HG02642 (cell line): ENCODE results near the gene SLX4IP.

Source experiments
- ATAC-seq: cut with Tn5 transposase; IDR thresholded peaks from one replicate; pipeline ENCODE4 v1.9.1; 2021; ENCODE audit warnings: mild to moderate bottlenecking; ENCODE audit not compliant: unreplicated experiment, poor library complexity

SLX4IP gene

DNA sequence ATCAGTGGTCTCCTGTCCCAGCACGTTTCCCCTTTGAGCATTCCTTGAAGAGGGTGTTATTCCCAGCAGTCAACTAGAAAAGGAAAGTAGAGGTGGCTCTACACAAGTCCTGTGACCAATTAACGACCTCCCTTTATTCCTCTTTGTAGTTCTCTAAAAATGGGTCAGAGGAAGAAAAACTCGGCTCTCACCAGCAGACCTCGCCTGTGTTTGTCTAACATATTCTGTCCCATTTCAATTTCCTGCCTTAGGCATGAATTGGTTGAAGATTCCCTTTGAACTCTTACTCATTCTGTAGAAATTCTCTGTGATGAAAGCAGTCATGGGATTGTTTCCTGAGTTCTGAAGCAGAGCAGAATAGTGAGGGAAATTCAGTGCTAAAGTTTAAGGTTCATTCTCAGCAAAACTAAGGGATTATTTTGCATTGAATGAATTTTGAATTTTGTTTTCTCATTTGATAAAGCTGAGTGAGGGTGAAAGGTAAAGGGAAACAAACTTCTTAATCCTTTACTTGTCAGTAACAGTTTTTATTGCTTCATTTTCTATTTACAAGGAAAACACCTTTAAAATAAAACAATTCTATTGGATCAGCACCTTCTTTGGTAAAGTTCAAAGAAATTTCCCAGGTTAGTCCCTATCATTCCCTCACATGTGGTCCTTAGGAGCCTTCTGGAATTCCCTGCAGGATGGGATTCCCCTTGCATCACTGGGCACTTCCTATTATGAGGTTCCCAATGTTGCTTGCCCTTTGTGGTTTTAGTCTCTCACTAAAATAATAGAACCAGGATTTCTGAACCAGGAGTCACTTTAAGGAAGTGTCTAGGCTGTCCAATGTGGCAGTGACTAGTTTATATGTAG is 105.8 kb downstream of the SLX4IP start:
- no peak for ATAC-seq

DNA sequence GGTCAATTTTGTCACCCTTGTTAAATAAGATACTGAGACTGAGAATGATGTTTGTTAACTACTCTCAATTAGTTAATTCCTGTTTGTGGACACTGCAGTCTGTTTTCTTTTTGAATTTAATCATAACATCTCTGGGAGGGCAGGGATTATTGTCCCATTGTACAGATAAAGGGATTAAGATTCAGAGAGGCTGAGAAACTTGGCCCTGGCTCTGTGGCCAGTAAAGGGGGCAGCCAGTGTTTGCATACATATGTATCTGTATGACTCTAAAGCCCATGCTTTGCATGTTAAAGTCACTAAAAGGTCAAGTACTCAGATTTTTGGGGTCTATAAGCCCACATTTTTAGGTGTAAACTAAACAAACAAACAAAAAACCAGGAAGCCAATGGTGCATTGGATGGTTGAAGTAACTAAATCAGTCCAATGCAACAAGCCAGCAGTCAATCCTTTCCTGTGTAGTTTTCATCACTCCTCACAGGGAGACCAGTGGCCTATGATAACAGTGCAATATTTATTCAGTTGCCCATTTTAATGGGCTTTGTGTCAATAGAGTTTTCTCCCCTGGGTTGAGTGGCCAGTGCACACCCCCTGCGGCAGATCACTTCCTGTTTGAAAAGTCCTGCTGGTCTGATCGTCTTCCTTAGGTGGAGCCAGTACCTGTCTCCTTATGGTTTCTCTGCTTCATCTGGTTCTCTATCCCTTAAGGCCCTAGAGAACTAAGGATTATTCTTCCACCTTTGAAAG is 106.7 kb downstream of the SLX4IP start:
- ATAC-seq = no peak

DNA sequence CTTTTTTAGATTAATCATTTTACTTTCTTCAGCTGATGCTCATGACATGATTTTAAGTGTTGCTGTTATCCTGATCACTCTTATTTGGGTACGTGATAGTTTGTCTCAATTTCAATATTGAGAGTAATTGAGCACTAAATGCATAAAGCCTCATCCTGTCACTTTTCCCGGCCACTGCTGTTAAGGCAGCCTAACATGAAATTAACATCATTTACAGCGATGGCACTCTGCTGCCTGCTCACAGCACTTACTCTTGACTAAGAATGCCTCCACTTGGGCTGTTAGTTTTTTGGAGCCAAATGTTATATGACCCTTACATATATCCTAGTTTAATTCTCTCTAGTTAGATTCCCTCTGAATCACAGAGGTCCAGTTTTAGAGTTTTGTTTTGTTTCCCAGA is 107.3 kb downstream of the SLX4IP start:
- no peak for ATAC-seq

DNA sequence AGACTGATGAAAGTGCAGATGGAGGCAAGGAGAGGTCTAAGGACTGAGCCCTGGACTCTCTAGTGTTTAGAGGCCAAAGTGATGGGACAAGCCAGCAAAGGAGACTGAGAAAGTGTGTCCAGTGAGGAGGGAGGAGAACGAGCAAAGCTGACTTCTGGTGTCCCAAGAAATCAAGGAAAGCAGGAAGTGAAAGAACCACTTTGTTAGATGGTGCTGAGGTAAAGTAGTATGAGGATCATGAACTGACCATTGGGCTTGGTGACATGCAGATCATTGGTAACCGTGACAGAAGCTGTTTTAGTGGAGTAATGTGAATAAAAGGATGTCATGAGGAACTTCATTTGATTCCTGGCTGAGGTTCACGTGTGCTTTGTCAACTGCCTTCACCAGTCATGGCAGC is 108.4 kb downstream of the SLX4IP start:
- no peak for ATAC-seq

DNA sequence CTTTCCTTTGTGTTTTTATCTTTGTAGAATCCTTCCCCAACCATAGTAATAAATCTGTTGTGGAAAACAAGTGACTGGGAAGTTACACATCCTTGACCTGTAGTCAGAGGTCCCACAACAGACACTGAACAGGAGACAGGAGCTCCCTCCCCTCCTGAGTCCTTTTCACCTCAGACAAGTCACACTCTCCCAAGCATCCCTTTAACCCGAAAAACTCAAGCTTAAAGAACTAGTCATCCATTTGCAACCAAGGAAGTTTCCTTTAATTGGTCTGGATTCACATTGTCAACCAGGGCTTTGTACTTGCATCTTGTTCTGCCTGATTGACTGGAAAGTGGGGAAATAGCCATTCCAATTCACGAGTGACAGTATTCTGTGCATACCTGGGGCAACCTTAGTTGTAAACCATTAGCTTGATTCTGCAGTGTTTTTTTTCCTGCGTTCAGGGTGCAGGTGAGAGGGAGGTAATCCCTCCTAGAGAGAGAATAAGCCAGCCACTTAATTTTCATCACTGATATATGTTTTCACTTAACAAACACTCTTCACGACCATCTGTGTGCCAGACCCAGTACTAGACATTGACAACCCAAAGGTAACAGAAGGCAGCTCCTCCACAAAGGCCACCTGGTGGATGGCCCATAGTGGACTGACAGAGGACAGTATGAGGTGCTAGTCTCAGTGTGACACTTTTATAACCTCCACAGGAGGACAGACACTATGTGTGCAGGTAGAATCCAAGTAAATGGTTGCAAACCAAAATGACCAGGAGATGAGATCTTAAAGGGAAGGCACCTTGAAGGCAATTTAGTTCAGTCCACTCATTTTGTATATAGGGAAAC is 112.4 kb downstream of the SLX4IP start:
- ATAC-seq = no peak

DNA sequence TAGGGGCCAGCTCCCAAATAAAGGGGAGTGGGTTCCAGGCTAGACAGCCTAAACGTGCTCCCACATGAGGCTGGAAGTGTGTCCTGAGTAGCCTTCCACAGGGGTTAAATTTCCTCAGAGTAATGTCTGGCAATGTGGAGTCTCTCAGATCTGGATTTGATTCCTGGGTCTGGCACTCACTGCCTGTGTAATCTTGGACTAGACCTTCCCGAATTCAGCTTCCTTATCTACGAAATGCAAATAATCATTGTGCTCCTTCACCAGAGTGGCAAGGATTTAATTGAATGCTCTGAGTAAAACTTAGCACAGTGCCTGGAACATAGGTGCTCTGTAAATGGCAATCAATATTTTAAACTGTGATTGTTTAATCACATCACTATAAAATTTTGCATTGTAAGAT is 114.4 kb downstream of the SLX4IP start:
- ATAC-seq = no peak

DNA sequence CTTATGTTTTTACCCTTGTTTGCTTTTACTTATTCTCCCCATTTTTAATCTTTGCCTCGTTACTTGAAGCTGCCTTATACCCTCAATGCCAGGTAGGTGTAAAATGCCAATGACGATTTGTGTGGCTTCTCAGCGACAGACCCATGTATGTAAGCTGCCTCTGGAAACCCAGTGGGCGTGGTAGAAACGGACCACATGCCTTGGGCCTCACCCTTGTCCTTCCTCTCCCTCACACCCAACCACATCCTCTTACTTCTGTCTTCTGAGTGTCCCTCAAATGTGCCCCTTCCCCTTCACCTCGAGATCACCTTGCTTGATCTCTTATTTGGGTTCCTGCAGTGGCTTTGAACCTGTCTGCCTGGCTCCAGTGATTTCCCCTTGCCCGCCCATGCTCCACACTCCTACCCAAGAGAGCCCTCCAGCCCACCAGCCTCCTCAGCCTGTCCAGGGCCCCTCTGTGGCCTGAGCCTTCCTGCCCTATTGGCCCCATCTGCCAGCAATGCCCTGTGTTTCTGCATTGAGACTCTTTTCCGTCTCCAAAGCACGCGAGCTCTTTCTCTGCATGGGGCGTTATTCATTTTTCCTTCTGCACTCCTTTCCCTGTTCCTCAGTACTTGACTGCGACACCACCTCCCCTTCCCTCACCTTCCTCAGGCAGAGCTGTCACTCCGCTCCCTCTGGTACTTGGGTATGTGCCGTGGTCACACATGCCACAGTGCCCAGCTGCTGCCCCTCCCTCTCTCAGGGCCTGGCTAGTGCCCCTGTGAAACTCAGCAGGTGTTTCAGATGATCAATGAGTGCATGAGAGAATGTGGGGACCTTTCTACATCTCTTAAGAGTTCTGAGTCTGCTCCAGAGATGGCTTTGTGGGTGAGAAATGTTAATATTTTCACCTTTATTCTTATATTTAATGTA is 115.4 kb downstream of the SLX4IP start:
- ATAC-seq = no peak

DNA sequence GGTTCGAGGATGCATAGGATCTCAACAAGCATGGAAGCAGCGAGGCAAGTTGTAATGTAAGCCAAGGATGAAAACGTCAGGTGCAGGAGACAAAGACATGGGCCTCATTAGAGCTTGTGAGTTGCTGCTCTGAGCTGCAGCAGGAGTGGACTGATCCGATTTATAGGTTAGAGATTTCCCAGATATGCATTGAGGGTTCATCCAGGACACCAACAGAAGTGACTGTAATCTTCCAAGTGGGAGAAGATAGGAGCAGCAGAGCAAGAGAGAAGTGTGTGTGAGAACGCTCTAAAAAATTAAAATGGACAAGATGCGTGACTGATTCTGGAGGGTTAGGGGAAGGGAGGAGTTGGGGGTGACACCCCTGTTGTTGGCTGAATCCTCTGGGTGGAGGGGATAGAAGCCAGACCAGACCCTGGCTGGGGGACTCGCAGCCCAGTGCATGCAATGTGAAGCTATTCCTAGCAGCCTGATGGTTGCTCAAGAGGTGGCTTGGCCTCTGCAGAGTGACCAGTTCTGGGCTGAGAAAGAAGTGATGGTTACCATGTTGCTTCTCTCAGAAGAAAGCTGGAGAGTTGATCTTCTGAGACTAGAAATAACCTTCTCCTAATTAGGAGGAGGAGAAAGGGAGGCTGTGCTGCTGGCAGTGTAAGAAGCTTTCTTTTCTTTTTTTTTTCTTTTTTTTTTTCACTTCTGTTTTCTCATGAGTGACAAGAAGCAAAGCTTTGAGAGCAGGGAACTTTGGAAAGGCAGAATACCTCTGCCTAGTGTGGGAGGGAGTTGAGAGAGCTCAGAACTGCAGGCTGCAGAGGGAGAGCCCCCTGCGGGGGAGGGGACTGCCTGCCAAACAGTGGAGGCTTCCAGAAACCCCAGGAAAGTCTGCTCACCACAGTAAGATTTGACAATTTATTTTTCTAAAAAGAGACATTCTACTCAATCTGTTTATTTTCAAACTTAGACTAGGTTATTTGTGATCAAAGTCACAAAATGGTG is 116.9 kb downstream of the SLX4IP start:
- peak; percentile 73 for ATAC-seq

DNA sequence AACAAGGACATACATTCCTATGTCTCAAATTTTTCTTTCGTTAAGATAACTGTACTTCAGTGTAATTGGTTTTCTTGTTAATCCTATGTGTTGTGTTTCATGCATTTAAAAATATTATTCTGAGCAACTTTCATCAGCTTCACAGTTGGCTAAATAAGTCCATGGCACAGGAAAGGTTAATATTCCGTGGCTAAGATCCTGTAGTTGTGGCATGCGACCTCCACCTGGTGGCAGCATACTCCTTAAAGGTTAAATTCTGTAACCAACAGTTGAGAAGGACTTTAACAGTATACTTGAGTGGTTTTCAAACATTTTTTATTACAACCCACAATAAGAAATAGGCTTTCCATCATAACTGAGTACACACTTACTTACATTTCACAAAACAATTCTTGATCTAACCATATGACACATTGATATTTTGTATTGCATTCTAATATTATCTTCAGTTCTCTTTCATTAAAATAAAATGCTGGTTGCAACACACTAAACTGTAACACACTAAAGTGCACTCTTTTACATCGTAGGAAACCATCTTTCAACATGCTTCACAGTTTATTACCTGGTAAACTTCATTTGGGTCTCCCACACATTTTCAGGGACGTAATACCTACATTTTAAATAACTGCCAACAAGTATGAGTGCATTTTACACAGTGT is 118.3 kb downstream of the SLX4IP start:
- peak; percentile 69 for ATAC-seq

DNA sequence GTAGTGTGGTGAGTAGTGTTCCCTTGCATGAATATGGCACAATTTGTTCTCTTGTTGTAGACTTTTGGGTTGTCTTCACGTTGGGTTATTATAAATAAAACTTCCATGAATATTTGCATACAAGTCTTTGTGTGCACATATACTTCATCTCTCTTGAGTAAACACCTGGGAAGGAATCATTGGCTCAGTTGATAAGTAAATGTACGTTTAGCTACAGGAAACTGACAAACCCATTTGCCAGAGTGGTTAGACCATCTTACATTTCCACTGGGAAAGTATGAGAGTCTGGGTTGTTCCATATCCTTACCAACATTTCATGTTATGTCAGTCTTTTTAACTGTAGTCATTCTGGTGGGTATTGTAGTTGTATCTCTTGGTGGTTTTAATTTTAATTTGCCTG is 119.2 kb downstream of the SLX4IP start:
- no peak for ATAC-seq

DNA sequence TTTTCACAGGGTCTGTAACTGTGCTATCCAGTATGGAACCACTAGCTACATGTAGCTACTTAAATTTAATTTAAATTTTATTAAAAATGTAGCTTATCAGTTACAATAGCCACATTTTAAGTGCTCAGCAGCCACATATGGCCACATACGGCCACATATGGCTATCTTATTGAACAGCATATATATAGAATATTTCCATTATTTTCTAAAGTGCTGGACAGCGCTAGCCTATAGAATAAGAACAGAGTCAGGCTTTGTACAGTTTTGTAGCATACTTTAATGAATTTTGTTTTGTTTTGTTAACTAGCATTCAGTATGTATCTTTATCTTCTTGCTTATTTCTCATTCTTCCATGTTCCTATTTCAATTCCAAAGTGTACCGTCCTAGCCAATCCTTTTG is 120.3 kb downstream of the SLX4IP start:
- ATAC-seq = no peak

DNA sequence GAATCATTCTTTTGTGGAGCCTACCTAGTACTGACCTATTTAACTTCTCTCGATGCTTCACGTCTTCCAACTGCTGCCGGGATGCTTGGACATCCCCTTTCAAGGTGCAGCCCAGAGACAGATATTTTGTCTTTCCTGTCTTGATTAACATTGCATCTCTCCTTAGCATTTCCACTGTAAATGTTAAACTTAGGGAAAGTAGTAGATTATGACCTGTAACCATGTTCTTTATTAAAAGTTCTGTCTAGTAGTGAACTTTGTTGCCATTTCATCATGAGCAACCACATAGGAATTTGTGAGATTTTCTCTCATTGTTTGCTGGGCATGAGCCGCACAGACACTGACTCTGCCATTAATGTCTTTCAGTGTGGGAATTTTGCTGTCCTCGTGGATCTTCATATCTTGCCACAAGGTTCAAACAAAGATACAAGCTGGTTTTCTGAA is 120.8 kb downstream of the SLX4IP start:
- no peak for ATAC-seq

DNA sequence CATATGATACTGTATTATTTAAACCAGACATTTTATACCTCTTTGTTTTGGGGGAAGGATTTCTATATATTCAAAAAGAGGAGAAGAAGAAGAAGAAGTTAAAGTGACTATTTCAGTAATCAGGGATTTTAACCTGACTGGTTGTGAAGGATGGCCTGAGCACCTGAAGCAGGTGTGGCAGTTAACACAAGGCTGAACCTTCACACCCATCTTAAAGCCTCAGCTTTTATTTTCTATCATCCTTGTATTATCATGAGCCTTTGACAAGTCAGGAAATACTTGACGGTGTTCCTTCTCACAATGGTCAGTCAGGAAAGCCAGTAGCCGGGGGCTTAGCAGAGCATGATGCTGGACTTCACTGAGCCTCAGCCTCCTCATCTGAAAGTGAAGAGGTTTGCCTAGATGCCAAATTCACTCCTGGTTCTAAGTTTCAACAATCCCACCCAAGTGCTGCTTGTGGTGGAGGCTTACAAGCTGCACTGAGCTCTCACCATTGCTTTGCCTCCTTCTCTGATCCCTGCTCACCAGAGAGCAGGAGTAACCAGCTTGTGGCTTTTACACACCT is 121.5 kb downstream of the SLX4IP start:
- no peak for ATAC-seq

DNA sequence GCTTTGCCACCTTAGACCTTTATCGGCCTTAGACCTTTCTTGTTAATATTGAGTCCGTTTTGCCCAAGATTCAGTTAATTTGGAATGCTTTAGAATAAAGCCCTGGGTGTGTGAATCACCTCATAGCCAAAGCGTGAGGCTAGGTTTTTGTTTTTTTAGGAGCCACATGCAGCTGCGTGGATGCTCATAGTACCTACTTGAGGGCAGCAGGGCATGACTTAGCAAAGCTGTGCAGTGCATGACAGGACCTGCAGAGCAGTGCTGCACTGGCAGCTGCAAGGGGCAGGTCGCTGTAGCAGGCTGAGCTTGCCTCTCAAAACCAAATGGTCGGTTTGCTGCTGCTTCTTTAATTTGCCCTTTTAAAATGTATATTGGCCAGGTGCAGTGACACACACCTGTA is 122.6 kb downstream of the SLX4IP start:
- ATAC-seq = no peak

DNA sequence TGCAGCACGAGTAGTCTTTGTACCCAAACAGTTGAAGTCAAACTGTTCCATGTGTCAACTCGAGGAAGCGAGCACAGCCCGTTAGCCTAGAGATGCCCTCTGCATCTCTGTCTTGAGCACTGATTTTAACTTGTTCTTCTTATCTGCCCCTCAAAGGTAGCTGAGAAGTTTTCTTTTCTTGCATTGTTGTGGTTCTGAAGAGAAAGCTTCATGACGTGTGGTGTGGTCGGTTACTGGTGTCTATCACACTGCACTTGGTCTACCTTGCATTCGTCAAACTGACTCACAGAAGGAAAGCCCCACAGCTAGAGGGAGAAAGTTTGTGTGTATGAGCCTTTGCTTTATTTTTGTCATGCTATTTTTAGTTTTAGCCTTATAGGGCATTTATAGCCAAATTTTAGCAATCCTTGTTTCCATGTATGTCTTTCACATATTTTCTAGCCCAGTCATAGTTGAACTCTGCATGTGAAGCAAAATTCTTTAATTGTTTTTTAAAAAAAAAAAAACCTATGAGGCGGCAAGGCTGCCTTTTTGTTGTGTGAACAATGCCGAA is 123.6 kb downstream of the SLX4IP start:
- peak; percentile 84 for ATAC-seq

DNA sequence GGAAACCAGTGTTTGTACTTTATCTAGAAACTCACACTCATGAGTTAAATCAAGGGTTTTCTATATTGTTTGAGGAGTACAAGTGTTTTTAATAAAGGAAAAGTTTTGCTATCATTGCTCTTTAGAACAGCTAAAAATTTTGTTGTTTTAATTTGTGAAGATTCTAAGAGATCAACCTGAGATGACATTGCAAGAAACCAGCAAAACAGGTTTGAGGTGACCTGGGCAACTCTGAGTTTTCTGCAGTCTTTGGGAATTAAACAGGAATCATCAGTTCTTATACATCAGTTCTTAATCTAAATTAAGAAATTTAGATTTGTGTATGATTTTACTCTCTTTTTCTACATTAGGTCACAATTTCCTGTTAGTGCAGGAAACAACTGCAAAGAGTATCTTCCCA is 124.2 kb downstream of the SLX4IP start:
- no peak for ATAC-seq

DNA sequence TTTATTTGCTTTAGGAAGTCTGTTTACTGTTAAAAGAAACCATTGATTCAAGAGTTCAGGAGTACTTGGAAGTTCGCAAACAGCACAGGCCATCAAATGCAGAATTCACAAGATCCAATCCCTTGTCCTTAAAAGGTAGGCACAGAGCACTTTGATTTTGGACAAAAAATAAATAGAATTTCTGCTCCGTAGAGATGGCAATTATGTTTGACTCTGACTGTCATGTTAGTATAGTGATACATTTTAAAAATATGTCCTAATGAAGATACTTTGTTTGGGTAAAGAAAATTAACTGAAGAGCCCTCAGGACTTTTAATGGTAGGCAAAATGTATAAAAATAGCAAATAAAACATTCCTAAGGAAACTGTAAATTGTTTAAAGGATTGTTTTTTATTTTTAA is 125.6 kb downstream of the SLX4IP start:
- ATAC-seq = no peak
